Tibial nerve (tissue), 4 donors: Measurements from ENCODE around the gene WNT6. TPM values are rescaled to one million over a fixed set of nuclear protein-coding genes. Genes with fewer than 3 reads are reported as not detected.
A peak's percentile ranks its signal among the peaks of the same experiment; 100 is the strongest.

Experiments used
- DNase-seq, 2 donors: peaks; one replicate each; pipeline ENCODE4 v3.0.0-alpha.2; 2019; ENCODE audit warnings: low spot score in 2 of 2
- H3K27ac ChIP-seq, 4 donors: fragments of 200-600 bp; sonication (generic) in 3 of 4; one replicate each; pipeline ENCODE4 v1.5.1; 2017 to 2019; ENCODE audit warnings: mild to moderate bottlenecking in 1 of 4
- H3K27me3 ChIP-seq, 2 donors: fragments of 200-600 bp; sonication (generic) in 1 of 2; one replicate each; pipeline versions ENCODE4 v1.5.1 to v1.6.0; 2017 to 2019
- H3K36me3 ChIP-seq, 3 donors: fragments of 200-600 bp; sonication (generic); one replicate each; pipeline ENCODE4 v1.5.1; 2018 to 2019
- H3K4me1 ChIP-seq, 4 donors: fragments of 200-600 bp; sonication (generic) in 3 of 4; one replicate each; pipeline ENCODE4 v1.5.1; 2017 to 2019
- H3K4me3 ChIP-seq, 4 donors: fragments of 200-600 bp; sonication (generic) in 3 of 4; one replicate each; pipeline ENCODE4 v1.5.1; 2017 to 2019; ENCODE audit warnings: mild to moderate bottlenecking in 1 of 4, moderate library complexity in 1 of 4
- H3K9me3 ChIP-seq, 4 donors: fragments of 200-600 bp; sonication (generic) in 3 of 4; one replicate each; pipeline ENCODE4 v1.5.1; 2017 to 2019
- EP300 ChIP-seq, 2 donors: sonication (generic); formaldehyde crosslinking; IDR thresholded peaks; one replicate each; pipeline ENCODE4 v1.6.1; 2017; ENCODE audit warnings: antibody characterized with exemption in 2 of 2, mild to moderate bottlenecking in 1 of 2
- POLR2A ChIP-seq, 2 donors: fragments of 450-650 bp; IDR thresholded peaks; one replicate each; pipeline ENCODE4 v1.6.1; 2017; ENCODE audit warnings: antibody characterized with exemption in 2 of 2, mild to moderate bottlenecking in 2 of 2, moderate library complexity in 2 of 2
- WGBS, 2 donors: methylation state at CpG; one replicate each; pipeline ENCODE4 v1.1.5; 2018; 5-methylcytosine and 5-hydroxymethylcytosine counted together
- total RNA-seq, 4 donors: library from RNA; depleted of rRNA; stranded (reverse); fragments of >200 nt; gene quantifications; one replicate each; pipeline ENCODE4 v1.1.0, GENCODE V29; 2016
- TF ChIP-seq, protein P1 (sequence below), 5 experiments: fragments of 200-600 bp in 3 of 5; fragments of 450-650 bp in 2 of 5; sonication (generic) in 3 of 5; IDR thresholded peaks; one replicate each; pipeline ENCODE4 v1.5.1; 2016 to 2019; ENCODE audit warnings: antibody characterized with exemption in 5 of 5, mild to moderate bottlenecking in 3 of 5, moderate library complexity in 2 of 5

WNT6 gene
- total RNA-seq, 4 donors from 2014 or later = 26.1 to 81.5 (median 48.2) TPM

DNA sequence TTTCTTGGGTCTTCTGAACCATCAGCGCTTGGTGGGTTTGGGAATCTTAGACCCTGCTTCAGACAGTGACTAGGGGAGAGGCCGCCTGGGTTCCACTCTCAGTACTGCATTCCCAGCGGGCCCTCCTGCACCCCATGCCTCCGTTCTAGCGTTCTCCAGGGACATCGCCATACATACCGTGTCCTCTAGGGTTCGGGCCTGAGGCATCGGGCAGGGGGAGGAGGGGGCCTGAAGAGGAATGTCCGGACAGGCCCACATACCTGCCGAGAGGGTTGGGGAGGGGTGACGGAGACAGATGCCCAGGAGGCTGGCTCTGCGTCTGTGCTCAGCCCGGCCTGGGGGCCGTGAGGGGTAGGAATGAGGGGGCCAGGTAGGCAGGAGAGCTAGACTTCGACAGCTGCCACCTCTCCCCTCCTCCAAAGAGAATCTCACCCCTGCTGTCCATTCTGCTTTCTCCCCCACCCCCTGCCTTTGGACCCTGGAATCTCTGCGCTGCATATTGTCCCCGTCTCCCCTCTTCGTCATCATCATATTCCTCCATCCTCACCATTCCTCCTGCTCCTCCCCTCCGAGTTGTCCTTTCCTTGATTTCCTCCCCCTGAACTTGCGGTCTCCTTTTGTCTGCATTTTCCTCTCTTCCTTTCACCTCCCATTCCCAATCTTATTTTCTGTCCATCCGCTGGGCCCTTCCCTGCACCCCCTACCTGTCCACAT lies 13.2 kb downstream of the WNT6 start:
- no peaks in the 10 kb centered on the region for H3K9me3 ChIP-seq
- no peak overlapping the region for H3K4me3 ChIP-seq
- TF ChIP-seq EP300 (IDR thresholded peaks at IDR 0.05) (no peak), POLR2A (IDR thresholded peaks at IDR 0.05) (no peak)
- TF ChIP-seq, protein P1, sequence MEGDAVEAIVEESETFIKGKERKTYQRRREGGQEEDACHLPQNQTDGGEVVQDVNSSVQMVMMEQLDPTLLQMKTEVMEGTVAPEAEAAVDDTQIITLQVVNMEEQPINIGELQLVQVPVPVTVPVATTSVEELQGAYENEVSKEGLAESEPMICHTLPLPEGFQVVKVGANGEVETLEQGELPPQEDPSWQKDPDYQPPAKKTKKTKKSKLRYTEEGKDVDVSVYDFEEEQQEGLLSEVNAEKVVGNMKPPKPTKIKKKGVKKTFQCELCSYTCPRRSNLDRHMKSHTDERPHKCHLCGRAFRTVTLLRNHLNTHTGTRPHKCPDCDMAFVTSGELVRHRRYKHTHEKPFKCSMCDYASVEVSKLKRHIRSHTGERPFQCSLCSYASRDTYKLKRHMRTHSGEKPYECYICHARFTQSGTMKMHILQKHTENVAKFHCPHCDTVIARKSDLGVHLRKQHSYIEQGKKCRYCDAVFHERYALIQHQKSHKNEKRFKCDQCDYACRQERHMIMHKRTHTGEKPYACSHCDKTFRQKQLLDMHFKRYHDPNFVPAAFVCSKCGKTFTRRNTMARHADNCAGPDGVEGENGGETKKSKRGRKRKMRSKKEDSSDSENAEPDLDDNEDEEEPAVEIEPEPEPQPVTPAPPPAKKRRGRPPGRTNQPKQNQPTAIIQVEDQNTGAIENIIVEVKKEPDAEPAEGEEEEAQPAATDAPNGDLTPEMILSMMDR (IDR thresholded peaks at IDR 0.05) = no peak
- DNase-seq = no peak
- H3K4me1 ChIP-seq = peaks cover 0 to 47% (median 9%) of the 10 kb centered on the region in 4 donors
- 53 to 55% methylated on average over 22 of the region's 22 CpGs for WGBS, 2 donors
- no peak overlapping the region for H3K27ac ChIP-seq
- H3K27me3 ChIP-seq = peaks cover 0 to 52% of the 10 kb centered on the region in 2 donors
- H3K36me3 ChIP-seq = peaks cover 0 to 21% (median 0%) of the 10 kb centered on the region in 3 donors

DNA sequence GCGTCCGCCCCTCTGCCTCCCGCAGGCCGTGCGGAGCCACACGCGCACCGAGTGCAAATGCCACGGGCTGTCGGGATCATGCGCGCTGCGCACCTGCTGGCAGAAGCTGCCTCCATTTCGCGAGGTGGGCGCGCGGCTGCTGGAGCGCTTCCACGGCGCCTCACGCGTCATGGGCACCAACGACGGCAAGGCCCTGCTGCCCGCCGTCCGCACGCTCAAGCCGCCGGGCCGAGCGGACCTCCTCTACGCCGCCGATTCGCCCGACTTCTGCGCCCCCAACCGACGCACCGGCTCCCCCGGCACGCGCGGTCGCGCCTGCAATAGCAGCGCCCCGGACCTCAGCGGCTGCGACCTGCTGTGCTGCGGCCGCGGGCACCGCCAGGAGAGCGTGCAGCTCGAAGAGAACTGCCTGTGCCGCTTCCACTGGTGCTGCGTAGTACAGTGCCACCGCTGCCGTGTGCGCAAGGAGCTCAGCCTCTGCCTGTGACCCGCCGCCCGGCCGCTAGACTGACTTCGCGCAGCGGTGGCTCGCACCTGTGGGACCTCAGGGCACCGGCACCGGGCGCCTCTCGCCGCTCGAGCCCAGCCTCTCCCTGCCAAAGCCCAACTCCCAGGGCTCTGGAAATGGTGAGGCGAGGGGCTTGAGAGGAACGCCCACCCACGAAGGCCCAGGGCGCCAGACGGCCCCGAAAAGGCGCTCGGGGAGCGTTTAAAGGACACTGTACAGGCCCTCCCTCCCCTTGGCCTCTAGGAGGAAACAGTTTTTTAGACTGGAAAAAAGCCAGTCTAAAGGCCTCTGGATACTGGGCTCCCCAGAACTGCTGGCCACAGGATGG lies 14.0 kb downstream of the WNT6 start:
- TF ChIP-seq POLR2A (IDR thresholded peaks at IDR 0.05) (no peak), EP300 (IDR thresholded peaks at IDR 0.05) (no peak)
- TF ChIP-seq, protein P1 (IDR thresholded peaks at IDR 0.05) = no peak
- 56% methylated on average over 75 to 76 of the region's 86 CpGs for WGBS, 2 donors
- Histone ChIP-seq H3K4me3 (no peak overlapping the region), H3K27me3 (peaks cover 0 to 59% of the 10 kb centered on the region in 2 donors), H3K36me3 (peaks cover 0 to 21% (median 0%) of the 10 kb centered on the region in 3 donors), H3K4me1 (peaks cover 0 to 46% (median 8%) of the 10 kb centered on the region in 4 donors), H3K9me3 (no peaks in the 10 kb centered on the region), H3K27ac (no peak overlapping the region)
- DNase-seq = no peak

DNA sequence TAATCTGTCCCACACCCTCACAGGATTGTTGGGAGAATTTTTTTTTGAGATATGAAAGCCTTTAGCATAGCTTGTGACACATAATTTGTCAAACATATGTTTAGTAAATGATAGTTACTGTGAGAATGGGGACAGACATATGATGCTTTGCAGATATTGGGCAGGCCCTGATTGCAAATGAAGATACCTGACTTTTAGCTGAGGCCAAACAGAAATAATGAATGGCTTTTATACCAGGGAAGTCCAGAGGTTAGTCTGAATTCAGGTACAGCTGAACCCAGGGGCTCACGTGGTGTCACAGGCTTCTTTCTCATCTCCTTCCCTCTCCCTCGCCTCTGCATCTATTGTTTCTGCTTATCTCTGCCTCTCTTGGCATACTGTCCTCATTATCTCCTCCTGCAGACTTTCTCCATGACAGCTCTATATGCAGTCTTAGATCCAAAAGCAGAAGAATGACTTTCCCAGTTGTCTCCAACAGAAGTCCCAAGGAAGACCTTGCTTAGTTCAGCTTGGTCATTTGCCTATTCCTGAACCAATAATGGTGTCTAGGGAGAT lies 16.2 kb downstream of the WNT6 start:
- Histone ChIP-seq H3K4me3 (no peak overlapping the region), H3K27me3 (peaks cover 0 to 71% of the 10 kb centered on the region in 2 donors), H3K36me3 (peaks cover 0 to 21% (median 0%) of the 10 kb centered on the region in 3 donors), H3K9me3 (no peaks in the 10 kb centered on the region), H3K27ac (no peak overlapping the region), H3K4me1 (peaks cover 0 to 55% (median 22%) of the 10 kb centered on the region in 4 donors)
- no peak for DNase-seq
- WGBS, 2 donors = 59 to 76% methylated on average over 2 of the region's 2 CpGs
- TF ChIP-seq EP300 (IDR thresholded peaks at IDR 0.05) (no peak), POLR2A (IDR thresholded peaks at IDR 0.05) (no peak)
- TF ChIP-seq, protein P1 (IDR thresholded peaks at IDR 0.05) = no peak

DNA sequence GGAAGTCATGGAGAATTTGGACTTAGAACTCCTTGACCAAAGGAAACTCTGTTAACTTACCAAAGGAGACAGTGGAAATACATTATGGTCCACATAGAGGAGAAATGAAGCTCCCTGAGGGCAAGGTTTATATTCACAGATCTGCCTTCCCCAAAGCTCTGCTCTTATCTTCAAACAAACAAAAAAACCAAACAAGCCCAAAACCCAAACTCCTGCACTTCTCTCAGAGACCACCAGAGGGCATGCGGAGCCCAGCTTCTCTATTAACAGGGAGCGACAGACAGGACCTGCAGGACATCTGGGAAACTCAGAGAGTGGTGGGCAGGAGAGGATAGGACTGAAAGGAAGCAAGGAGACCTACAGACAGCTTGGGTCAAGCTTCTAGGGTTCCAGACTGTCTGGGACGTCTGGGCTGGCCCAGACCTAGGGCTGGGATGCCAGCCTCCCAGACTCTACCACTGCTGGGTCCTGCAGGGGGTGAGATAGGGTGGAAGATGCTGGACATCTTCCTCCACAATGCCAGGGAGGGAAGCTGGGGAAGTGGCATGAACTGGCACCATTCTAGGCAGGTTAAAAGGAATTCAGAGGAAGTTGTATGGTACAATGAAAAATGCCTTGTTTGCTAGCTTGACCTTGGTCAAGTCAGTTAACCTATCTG lies 17.1 kb downstream of the WNT6 start:
- TF ChIP-seq EP300 (IDR thresholded peaks at IDR 0.05) (no peak), POLR2A (IDR thresholded peaks at IDR 0.05) (no peak)
- TF ChIP-seq, protein P1 (IDR thresholded peaks at IDR 0.05) = peak; percentile 82 to 95 (median 92)
- H3K4me3 ChIP-seq = no peak overlapping the region
- 0 to 4% methylated on average over 3 of the region's 3 CpGs for WGBS, 2 donors
- peaks cover 0 to 54% (median 23%) of the 10 kb centered on the region in 4 donors for H3K4me1 ChIP-seq
- DNase-seq = peak; percentile 59 to 82
- no peaks in the 10 kb centered on the region for H3K9me3 ChIP-seq
- H3K27me3 ChIP-seq = peaks cover 0 to 74% of the 10 kb centered on the region in 2 donors
- no peak overlapping the region for H3K27ac ChIP-seq
- peaks cover 0 to 21% (median 0%) of the 10 kb centered on the region in 3 donors for H3K36me3 ChIP-seq
